ENCODE data around the gene CAD. TPM values are rescaled to one million over a fixed set of nuclear protein-coding genes. Genes with fewer than 3 reads are reported as not detected.

The CAD gene
- total and polyA plus RNA-seq, 4 donors = 6.3 to 23.2 (median 13.5) TPM

- 3% methylated on average over 38 of the region's 38 CpGs for WGBS
- no peak overlapping the region for H3K27ac ChIP-seq (ENCODE audit: low read depth in 1 of 2, low read length in 2 of 2)
Measured at GRCh38 chr2:27264253-27264752, 47.1 kb downstream of the CAD start.

More at GRCh38 chr2:27264253-27264752, 47.1 kb downstream of the CAD start:
- H3K9me3 ChIP-seq (ENCODE audit: control insufficient read depth in 4 of 4, low read length in 3 of 4) = no peaks in the 10 kb centered on the region
- peak overlapping the region in 1 of 3 donors; percentile 25 for H3K4me3 ChIP-seq (ENCODE audit: low read depth in 1 of 3, low read length in 3 of 3)
- H3K4me1 ChIP-seq (ENCODE audit: control insufficient read depth in 4 of 4, insufficient read depth in 4 of 4, low read length in 3 of 4) = peaks cover 10 to 35% (median 22%) of the 10 kb centered on the region in 4 donors
- no peak overlapping the region for H3K9ac ChIP-seq (ENCODE audit: low read depth in 1 of 2, low read length in 2 of 2)
- DNase-seq (ENCODE audit: low spot score) = no peak
- H3K27me3 ChIP-seq (ENCODE audit: control insufficient read depth in 4 of 4, insufficient read depth in 4 of 4, low read length in 3 of 4) = peaks cover 0 to 22% (median 4%) of the 10 kb centered on the region in 4 donors
- TF ChIP-seq GABPA (IDR thresholded peaks at IDR 0.05 in 1 of 2, conservative IDR thresholded peaks at IDR 0.05 in 1 of 2) (no peak), RXRA (IDR thresholded peaks at IDR 0.05) (no peak), HNF4G (IDR thresholded peaks at IDR 0.05) (no peak), FOXA2 (IDR thresholded peaks at IDR 0.05) (no peak), NR2F2 (IDR thresholded peaks at IDR 0.05) (no peak), YY1 (IDR thresholded peaks at IDR 0.05) (no peak), CTCF (IDR thresholded peaks at IDR 0.05; ENCODE audit: low read depth, low read length, missing input control) (no peak), HNF4A (conservative IDR thresholded peaks at IDR 0.05) (no peak), ZBTB33 (IDR thresholded peaks at IDR 0.05) (no peak), SP1 (IDR thresholded peaks at IDR 0.05) (no peak), REST (IDR thresholded peaks at IDR 0.05) (no peak), FOXA1 (IDR thresholded peaks at IDR 0.05) (no peak), JUND (IDR thresholded peaks at IDR 0.05) (no peak), EGR1 (IDR thresholded peaks at IDR 0.05; ENCODE audit: low read depth in 2 of 2) (no peak), TAF1 (conservative IDR thresholded peaks at IDR 0.05) (no peak), RAD21 (IDR thresholded peaks at IDR 0.05) (no peak)
- TF ChIP-seq, protein P1, sequence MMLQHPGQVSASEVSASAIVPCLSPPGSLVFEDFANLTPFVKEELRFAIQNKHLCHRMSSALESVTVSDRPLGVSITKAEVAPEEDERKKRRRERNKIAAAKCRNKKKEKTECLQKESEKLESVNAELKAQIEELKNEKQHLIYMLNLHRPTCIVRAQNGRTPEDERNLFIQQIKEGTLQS (IDR thresholded peaks at IDR 0.05) = no peak
- TF ChIP-seq, protein P2, sequence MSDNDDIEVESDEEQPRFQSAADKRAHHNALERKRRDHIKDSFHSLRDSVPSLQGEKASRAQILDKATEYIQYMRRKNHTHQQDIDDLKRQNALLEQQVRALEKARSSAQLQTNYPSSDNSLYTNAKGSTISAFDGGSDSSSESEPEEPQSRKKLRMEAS (IDR thresholded peaks at IDR 0.05) = no peak
- H3K36me3 ChIP-seq (ENCODE audit: control insufficient read depth in 4 of 4, insufficient read depth in 3 of 4, low read depth in 1 of 4, low read length in 3 of 4) = no peaks in the 10 kb centered on the region

All from liver (tissue), 9 donors.